ENCODE measurements around the gene TMC7. TPM values are rescaled to one million over a fixed set of nuclear protein-coding genes. Genes with fewer than 3 reads are reported as not detected.
"Not testable (repeated sequence)": the region's sequence is repeated elsewhere in the genome, so short reads cannot be mapped to it uniquely, and the experiment has no call there.

Gene TMC7
- total RNA-seq, 1 donor from 2014 or later = 0.09 TPM

DNA sequence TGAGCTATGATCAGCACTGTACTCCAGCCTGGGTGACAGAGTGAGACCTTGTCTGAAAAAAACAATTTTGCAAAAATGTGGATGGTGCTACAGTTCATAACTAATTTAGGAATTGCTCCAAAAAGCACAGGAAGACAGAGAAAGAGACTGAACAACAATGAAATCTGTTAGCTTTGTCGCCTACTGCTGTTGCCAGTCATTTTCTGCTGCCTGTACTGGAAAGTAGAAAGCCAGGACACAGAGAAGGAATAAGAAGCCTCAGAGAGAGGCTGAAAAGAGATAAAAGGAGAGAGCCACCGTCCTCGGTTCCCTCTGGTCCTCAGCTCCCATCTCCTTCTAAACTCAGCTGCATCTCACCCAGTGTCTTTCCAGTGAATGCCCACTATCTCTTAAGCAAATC lies 8.6 kb upstream of the TMC7 start:
- intact Hi-C loops (cut with micrococcal nuclease) = no loop called here

DNA sequence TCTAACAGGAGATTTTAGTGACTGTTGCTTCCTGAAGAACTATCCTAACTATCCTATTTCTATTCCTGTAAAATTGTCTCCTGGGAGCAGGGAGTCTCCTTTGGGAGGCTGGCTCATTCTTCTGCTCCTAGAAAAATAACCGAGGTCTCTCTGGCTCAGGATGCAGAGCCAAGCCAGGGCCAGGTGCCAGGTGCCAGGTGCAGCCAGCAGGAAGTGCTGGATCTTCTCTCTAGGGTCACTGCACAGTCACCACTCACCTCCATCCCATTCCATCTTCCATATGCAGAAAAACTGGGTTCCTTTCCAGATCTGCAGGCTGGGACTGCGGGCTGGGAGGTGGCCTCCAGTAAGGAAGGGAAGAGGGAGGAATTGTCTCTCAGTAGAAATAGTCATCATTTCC lies 3.8 kb upstream of the TMC7 start:
- intact Hi-C loops (cut with micrococcal nuclease) = no loop called here

DNA sequence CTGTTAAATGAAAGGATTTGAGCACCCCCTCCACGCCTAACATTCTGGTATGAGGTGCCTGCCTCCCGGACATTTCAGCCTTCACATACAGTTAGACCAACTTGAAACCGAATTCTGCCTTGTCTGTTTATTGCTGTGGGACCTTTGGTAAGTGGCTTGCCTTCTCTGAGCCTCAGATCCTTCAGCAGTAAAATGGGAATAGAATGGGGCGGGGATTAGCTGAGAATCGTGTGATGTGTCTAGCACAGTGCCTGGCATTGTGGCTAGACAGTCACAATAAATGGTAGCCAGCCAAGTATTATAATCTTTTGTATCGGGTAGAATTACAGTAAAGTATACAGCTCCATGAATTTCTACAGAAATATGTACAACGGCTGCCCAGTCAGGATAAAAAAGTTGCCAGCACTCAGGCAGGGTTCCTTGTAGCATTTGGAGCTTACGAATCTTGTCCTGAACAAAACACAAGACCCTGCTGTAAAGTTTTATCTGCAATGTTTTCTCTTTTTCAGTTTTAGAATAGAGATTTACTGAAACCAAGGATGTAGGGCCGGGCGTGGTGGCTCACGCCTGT lies 786 bp downstream of the TMC7 start:
- intact Hi-C loops (cut with micrococcal nuclease) = no loop called here

DNA sequence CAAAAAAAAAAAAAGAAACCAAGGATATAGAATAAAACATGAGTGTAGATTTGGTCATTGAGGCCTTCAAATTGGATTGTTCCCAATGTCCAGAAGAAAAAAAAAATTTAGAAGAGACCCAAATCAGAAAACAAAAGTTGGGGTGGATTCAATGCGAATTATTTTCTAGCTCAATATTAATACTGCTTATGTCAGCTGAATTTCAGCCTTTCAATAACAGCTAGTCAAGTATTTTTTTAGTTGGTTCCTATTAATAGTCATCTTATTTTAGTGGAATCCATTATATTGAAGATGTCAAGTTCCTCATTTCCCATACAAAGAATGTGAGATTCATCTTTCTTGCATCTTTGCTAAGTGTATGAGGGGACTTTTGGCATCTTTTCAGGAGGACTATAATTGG lies 1.5 kb downstream of the TMC7 start:
- intact Hi-C loops (cut with micrococcal nuclease) = not testable (repeated sequence)

DNA sequence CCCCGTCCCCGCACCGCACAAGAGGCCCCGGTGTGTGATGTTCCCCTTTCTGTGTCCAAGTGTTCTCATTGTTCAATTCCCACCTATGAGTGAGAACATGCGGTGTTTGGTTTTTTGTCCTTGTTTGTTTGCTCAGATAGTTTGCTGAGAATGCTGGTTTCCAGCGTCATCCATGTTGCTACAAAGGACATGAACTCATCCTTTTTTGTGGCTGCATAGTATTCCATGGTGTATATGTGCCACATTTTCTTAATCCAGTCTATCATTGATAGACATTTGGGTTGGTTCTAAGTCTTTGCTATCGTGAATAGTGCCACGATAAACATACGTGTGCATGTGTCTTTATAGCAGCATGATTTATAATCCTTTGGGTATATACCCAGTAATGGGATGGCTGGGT lies 8.0 kb downstream of the TMC7 start:
- intact Hi-C loops (cut with micrococcal nuclease) = not testable (repeated sequence)

DNA sequence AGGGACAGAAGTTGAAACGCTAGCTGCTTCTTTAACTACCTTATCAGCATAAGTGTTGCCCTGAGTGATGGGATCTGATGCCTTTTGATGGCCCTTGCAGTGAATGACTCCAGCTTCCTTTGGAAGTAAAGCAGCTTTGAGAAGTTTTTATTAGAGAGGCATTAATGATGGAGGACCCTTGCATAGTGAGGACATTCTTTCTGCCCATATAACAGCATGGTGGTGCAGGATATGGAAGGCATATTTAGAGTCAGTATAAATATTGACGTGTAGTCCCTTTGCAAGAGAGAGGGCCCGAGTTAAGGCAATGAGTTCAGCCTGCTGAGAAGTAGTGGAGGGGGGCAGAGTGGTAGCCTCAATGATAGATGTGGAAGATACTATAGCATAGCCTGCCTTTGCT lies 9.8 kb downstream of the TMC7 start:
- intact Hi-C loops (cut with micrococcal nuclease) = not testable (repeated sequence)

DNA sequence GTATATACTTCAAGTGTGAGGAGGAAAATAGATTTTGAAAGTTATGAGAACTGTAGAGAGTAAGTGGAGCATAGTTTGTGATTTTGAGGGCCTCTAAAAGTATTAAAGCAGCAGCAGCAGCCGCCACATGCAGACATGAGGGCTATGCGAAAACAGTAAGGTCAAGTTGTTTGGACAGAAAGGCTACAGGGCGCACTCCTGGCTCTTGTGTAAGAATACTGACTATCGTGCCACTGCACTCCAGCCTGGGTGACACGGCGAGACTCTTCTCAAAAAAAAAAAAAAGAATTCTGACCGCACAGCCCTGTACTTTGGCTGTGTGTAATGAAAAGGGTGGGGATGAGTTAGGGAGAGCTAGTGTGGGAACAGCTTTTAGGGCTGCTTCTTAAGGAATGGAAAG lies 10.4 kb downstream of the TMC7 start:
- intact Hi-C loops (cut with micrococcal nuclease) = not testable (repeated sequence)

DNA sequence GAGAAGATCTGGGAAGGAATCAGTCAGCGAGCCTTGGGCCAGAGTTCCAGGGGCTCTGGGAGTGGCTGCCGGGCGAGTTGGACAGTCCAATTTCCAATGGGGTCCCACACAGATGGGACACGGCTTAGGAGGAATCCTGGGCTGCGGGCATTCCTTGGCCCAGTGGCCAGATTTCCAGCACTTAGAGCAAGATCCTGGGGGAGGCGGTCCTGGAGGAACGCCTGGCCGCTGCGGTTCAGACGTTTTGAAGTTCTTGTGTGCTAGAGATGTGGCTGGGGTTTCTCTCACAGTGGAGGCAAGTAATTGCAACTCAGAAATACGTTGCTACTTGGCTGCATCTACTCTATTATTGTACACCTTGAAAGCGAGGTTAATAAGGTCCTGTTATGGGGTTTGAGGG lies 11.7 kb downstream of the TMC7 start:
- intact Hi-C loops (cut with micrococcal nuclease) = not testable (repeated sequence)

DNA sequence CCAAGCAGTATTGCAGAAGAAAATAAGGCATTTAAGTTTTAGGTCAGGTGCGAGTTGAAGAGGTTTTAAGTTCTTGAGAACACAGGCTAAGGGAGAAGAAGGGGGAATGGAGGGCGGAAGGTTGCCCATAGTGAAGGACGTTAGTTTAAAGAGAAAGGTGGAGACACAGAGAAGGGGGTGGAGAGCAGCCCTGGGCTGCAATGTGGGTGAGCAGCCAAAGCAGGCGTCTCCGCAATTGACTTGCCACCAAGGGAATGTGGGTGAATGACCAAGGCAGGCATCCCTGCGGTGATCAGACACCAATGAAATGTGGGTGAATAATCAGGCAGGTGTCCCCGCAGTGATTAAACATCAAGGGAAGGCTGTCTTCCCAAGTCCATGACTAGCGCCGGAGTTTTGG lies 12.8 kb downstream of the TMC7 start:
- intact Hi-C loops (cut with micrococcal nuclease) = not testable (repeated sequence)

DNA sequence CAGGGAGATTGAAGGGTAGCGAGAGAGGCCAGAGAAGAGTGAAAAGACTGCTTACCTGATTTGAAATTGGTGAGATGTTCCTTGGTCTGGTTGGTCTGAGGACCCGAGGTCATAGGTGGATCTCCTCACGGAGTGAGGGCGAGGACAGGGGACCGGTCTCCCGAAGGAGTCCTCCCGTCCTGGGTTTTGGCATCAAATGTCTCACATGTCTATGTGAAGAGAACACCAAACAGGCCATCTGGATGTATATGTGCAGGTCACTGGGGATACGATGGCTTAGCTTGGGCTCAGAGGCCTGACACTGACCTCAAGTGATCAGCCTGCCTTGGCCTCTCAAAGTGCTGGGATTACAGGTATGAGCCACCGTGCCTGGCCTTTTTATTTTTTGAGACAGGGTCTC lies 13.3 kb downstream of the TMC7 start:
- intact Hi-C loops (cut with micrococcal nuclease) = not testable (repeated sequence)

DNA sequence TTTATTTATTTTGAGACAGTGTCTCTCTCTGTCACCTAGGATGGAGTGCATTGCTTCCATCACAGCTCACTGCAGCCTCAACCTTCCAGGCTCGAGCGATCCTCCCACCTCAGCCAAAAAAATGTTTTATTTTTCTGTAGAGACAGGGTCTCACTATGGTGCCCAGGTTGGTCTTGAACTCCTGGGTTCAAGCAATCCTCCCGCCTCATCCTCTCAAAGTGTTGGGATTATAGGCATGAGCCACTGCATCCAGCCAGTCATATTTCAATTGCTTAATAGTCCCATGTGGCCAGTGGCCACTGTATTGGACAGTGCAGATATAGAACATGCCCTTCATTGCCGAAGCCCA lies 15.3 kb downstream of the TMC7 start:
- intact Hi-C loops (cut with micrococcal nuclease) = no loop called here

DNA sequence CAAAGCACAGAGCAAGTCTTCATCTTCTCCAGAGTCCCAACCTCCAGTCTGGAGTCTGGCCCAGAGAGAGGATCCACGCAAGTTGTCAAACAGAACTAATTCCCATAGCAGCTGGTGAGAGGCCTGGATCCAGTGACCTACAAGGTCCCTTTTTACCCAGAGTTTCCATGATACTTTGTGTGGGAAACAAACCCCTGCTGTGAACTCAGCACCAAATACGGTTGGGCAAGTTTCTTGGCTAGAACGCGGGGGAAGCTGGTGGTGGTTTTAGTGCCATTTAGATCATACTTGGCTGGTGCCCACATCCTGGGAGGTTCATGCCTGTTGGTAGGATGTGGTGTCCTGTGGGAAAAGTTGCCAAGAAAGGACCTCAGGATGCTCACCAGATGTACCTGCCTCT lies 18.1 kb downstream of the TMC7 start:
- intact Hi-C loops (cut with micrococcal nuclease) = no loop called here

DNA sequence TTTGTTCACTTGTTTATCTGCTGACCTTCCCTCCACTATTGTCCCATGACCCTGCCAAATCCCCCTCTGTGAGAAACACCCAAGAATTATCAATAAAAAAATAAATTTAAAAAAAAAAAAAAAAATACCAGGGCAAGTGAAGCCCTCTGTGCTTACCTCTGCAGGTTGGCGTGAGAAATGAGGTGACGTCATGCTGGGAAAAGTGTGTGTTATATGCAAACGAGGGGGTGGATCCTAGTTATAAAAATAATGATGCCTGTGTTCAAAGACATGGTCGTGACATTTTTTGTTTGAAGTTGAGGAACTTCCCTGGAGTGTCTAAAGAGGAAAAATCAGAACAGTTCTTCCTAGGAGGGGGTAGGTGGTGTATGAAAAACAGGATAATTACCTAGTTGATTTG lies 20.2 kb downstream of the TMC7 start:
- intact Hi-C loops (cut with micrococcal nuclease) = no loop called here

DNA sequence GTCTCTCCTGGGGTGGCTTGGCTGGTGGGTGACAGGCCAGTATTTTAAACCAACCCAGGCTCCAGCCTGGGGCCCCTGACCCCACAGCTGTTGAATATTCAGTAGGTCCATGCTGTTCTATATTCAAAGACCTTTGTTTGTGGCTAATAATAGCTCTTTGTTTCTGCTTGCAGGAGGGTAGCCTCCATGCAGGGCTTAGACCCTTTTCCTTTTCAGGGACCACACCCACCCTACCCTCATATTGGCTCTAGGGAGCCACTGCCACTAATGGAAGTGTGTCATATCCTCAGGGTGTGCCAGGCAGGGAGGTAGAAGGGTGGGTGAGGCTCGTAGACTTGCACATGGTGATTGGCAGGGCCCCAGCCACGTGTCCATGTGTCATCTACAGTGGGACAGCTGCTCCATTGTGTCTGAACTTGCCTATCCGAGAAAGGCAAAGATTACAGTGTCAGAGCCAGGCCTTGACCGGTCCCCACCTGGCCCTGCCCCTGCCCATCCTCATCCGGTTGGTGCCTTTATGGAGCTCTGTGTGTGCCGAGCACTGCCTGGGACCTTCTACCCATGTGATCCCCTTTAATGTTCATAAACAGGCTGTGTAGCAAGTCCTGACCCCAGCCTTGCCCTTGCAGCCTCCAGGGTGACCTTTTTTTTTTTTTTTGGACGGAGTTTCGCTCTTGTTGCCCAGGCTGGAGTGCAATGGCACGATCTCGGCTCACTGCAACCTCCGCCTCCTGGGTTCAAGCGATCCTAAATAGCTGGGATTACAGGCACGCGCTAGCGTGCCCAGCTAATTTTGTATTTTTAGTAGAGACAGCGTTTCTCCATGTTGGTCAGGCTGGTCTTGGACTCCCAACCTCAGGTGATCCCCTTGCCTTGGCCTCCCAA lies 22.1 kb downstream of the TMC7 start:
- intact Hi-C loops (cut with micrococcal nuclease) = no loop called here

DNA sequence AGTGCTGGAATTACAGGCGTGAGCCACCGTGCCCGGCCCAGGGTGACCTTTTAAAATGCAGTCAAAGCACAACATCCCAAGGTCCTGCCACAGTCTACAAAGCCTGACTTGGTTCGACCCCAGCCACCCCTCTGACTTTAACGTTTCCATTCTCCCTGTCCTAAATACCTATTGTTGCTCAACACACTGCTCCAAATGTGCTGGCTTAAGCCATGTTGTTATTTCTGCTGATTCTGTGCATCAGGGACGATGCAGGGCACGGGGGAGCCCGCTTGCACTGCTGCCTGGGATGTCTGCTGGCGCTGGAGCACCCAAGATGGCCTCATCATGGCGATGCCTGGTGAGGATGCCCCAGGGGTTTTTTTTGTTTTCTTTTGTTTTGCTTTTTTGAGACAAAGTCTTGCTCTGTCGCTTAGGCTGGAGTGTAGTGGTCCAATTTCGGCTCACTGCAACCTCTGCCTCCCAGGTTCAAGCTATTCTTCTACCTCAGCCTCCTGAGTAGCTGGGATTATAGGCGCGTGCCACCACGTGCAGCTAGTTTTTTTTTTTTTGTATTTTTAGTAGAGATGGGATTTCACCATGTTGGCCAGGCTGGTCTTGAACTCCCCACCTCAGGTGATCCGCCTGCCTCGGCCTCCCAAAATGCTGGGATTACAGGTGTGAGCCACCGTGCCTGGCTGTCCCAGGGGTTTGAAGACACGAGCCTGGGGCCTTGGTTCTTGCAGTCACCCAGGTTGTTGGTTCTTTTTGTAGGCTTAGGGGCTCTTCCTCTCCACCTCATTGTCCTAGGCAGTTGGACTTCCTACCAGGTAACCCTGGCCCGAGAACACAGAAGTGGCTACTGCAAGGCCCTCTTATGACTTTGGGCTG lies 22.9 kb downstream of the TMC7 start:
- intact Hi-C loops (cut with micrococcal nuclease) = no loop called here

DNA sequence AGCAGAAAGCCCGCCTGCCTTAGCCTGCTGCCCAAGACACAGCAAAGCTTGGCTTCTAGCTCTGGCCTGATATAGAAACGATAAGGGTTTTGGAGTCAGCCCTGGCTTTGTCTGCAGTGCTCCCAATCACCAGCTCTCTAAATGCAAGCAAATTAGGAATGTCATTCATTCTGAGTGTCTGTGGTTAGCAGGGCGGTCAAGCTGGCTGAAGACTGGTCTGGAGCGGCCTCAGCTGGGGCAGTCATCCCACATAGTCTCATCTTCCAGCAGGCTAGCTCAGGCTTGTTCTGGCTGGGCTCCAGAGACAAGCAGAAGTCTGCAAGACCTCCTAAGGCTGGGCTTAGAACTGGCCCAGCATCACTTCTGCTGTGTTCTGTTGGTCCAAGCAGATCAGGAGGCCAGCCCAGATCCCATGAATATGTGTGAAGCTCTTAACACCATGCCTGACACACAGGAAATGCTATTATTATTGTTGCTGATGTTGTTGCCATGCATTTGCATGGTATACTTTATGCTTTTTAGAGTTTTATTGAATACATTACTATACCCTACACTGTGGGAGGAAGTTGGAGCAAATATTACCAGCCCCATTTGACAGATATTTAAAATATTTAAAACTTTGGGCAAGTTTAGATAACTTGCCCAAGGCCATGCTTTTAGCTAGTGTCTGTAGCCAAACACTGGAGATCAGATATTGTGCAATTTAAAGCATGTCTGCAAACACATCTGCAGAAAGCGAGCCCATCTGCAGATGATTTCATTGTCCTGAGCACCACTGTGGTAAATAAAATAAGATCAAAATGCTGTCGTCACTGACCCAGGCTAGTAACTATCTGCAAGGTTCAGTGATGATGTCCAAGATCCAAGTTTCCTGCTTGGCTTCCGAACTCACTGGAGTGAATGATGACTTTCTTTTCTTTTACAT lies 24.8 kb downstream of the TMC7 start:
- intact Hi-C loops (cut with micrococcal nuclease) = no loop called here

DNA sequence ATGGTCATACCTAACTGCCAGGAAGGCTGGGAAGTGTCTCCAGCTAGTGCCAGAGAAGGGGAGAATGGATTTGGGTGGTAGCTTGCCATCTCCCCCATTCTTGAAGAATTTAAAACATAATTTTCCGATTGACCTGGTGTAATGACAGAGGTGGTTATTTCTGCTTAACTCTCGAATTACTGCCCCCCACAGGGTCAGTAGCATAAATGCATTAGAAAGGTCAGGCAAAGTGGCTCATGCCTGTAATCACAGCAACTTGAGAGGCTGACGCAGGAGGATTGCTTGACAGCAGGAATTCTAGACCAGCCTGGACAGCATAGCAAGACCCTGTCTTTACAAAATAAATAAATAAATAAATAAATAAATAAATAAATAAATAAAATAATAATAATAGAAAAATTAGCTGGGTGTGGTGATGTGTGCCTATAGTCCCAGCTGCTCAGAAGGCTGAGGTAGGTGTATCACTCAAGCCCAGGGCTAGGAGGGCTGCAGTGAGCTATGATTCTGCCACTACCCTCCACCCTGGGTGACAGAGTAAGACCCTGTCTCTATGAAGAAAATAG lies 27.5 kb downstream of the TMC7 start:
- intact Hi-C loops (cut with micrococcal nuclease) = no loop called here

DNA sequence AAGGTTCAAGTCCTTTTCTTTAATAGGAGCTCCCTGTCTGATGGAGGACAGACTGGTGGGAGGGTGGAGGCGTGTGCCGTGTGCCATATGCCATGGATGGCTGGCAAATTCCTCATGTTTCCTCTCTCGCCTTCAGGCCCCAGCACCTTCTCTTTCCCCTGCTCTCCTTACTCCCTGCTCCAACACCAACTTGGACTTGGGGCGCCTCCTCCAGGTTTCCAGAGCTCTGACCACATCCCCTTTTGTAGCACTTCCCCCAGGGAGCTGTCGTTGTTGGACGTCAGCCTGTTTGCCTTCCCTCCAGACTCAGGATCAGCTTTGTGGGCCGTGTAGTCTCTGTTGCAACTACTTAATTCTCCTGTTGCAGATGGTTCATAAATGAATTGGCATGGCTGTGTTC lies 30.7 kb downstream of the TMC7 start:
- intact Hi-C loops (cut with micrococcal nuclease) = no loop called here

DNA sequence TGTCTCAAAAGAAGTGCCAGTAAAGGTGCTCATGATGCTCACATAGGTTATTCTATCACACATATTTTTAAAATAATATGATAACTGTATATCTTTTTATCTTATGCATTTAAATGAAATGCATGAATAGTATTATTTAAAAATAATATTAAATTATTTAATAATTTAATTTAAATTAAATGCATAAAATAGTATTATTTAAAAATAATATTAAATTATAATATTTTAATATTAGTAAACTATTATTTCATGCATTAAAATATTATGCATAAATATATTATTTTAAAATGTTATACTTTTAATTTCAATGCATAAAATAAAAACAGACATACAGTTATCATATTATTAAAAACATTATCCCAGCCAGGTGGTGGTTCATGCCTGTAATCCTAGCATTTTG lies 33.4 kb downstream of the TMC7 start:
- intact Hi-C loops (cut with micrococcal nuclease) = no loop called here

DNA sequence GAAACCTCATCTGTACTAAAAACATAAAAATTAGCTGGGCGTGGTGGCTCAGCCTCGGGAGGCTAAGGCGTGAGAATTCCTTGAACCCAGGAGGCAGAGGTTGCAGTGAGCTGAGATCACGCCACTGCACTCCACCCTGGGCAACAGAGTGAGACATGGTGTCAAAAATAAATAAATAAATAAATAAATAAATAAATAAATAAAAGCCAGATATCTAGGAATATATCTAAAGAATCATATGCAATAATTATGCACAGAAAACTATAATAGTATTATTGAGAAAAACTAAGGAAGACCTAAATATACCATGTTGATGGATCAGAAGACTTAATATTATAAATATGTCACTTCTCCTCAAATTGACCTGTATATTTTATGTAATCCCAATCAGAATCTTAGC lies 37.0 kb downstream of the TMC7 start:
- intact Hi-C loops (cut with micrococcal nuclease) = no loop called here

DNA sequence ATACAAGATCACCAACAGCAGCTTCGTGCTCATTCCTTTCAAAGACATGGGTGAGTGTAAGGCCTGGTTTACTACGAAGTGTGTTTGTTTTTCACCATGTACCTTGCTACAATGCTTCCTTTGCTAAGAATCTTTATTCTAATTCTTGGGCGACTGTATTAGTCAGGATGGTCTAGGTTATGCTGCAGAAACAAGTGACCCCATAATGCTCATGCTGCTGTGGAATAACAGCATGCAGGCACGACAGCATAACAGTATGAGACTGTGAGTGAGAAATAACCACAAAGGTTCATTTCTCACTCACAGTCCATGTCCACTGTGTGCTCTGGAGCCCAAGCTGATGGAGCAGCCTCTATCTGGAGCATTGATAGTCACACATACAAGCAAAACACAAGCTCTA lies 38.0 kb downstream of the TMC7 start:
- intact Hi-C loops (cut with micrococcal nuclease) = no loop called here
